GM18507 (cell line): Measurements from ENCODE around the gene KRT16.
"Not testable (repeated sequence)": the region's sequence is repeated elsewhere in the genome, so short reads cannot be mapped to it uniquely, and the experiment has no call there.

Experiments
- DNase-seq: peaks from one replicate; pipeline ENCODE4 v3.0.0; 2011; ENCODE audit warnings: low read depth; ENCODE audit not compliant: insufficient read length; ENCODE audit errors: extremely low spot score
- FAIRE-seq: peaks from 2 replicates; lab custom pipeline; 2011; peaks lifted over from hg19 to GRCh38; lab: Jason Lieb, UNC

The KRT16 gene

DNA sequence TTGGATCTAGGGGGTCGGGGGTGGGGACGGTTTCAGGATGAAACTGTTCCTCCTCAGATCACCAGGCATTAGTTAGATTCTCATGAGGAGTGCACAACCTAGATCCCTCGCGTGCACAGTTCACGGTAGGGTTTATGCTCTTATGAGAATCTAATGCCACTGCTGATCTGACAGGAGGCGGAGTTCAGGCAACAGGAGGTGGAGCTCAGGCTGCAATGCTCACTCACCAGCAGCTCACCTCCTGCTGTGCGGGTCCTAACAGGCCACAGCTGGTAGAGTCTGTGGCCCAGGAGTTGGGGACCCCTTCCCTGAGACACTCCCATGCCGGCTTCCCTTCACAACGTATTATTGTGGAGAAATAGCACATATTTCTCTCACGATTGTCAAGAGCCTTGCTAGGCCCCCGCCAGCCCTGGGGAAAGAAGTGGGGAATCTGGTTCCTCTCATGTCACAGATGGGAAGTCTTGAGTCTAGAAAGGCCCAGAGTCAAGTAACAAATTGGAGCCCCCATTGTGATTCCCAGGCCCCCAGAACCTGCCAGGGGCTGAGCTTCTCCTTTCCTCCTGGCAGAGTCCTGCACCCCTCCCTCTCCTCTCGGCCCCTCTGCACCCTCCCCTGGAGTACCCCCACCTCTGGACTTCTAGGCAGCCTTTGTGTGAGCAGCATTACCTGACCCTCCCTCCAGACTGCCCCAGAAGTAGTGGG, 19.8 kb downstream of the KRT16 start:
- no peak for FAIRE-seq

DNA sequence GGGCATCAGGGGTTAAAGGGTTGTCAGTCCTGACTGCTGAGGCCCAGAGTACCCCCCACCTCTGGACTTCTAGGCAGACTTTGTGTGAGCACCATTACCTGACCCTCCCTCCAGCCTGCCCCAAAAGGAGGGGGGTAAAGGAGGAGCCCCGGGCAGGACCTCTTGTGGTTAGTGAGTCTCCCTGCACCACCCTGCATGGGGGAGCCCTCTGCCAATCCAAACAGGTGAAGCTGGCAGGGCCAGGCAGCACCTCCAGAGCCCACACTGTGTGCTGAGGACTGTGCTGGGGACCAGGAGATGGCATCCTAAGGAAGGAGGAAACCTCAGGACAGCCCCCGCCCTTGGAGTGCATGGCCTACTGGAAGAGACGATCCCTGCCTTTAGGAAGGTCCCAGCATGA, 23.3 kb downstream of the KRT16 start:
- DNase-seq (no peak), FAIRE-seq (no peak)

More for the DNA sequence above, 19.8 kb downstream of the KRT16 start:
- DNase-seq: no peak

DNA sequence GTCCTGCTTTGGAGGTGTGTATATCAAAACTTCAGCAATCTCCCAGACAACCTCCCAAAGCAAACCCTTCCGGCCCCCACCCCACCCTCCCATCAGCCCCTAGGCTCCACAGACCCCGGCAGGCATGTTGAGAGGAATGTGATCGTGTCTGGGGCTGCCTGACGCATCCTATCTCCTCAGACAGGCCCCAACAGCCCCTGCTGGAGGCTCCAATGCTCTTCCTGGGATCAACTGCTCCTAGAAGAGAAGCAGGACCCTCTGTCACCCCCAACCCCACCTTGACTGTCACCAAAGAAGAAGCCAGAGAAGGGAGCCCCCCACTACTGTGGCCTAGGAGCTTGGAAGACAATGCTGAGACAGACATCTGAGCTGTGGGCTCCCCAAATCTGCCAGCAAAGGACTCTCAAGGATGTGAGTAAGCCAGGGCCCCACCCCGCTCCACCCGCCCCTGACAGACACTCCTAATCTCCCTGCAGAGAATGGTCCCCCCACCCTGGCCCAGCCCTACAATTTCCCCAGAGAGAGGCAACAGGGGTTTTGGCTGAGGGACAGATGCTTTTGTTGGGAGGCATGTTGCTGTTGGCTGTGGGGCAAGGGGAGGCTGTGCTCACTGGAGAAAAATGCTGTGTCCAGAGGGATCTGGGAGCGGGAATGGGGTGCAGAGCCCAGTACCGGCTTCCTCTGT, 24.3 kb downstream of the KRT16 start:
- no peak for DNase-seq
- FAIRE-seq: no peak

DNA sequence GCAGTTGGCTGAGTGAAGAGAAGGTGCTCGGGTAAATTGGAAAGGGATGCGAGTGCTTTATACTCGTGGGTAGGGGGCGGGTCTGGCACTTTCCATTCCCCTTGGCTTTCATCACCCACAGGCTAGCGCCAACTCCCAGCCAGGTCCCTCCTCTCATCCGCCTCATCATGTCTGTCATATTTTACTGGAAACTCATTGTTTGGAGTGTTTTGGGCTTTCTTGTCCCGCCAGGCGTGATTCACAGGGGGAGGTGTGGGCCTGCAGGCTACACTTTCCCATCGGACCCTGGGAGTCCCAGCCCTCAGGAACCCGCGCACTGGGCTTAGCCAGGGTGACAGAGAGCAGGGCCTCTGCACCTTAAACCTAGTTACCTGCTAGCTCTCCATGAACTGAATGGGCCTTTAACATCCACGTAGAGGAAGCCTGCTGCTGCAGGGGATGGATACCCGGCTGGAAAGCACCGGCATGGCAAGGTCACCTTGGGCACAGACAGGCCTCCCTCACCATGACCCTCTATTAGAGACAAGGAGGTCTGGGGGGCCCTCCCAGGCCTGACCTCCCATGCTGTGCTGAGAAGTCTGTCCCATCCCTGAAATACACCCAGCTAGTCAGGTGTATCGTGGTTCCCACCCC, 25.6 kb downstream of the KRT16 start, which contains the start of gene KRT14:
Gene KRT14, minus strand, starts transcription at position 33 of the 633 bp plus-strand sequence. CDS start 61 bp downstream, outside the sequence.
- DNase-seq (no peak), FAIRE-seq (no peak)

DNA sequence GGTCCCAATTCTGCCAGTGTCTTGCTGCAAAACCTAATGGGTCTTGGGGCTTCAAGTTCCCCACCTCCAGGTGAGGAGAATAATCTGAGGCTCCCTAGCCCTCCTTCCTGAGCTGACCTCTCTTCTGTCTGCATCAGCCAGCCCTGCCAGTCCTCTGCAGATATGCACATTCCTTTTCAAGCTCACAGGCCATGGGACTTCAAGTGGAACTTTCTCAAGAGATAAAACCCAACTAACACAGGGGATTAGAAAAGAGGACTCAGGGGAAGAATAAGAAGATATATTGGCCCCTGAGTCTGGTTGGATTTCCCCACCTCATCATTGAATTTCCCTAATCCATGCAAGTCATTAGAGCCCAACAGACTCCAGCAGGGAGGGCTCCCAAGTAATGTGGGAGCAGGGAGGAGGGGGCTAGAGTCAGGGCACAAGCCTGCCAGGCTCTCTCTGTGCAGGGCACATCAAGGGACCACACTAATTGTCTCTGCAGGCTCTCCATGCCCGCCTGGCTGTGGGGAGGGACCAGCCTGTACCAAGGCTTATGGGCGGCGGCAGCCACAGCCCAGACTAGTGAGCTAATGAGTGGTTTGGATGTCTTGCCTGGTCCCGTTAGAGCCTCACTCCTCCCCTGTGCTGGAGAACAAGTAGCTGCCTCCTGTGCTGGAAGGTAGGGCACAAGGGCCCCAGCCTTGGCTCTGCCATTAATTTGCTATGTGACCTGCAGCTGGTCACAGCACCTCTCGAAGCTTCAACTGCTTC, 27.1 kb downstream of the KRT16 start:
- FAIRE-seq (no peak), DNase-seq (no peak)

DNA sequence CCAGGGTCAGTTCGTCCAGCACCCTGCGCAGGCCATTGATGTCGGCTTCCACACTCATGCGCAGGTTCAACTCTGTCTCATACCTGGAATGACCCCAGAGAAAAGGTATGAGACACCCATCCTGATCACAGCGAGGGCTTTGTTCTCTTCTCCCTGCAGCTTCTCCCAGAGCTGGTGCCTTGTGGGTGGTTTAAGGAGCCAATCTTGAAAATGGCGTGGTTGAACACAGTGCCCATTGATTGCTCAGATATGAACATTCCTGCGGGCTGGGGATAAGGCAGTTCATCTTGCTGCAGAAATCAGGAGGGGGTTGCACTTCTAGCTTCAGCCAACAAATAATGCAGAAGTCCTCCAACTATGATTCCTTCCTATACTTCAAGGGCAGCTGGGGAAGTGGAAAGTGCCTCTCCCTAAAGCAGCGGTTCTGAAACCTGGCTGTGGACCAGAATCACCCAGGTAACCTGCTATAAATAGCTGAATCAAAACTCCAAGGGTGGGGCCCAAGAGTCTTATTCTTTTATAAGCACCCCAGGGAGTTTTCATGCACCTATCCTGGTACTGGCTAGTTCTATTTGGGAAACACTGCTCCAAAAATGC, 28.1 kb downstream of the KRT16 start:
- not testable (repeated sequence) for FAIRE-seq, DNase-seq

DNA sequence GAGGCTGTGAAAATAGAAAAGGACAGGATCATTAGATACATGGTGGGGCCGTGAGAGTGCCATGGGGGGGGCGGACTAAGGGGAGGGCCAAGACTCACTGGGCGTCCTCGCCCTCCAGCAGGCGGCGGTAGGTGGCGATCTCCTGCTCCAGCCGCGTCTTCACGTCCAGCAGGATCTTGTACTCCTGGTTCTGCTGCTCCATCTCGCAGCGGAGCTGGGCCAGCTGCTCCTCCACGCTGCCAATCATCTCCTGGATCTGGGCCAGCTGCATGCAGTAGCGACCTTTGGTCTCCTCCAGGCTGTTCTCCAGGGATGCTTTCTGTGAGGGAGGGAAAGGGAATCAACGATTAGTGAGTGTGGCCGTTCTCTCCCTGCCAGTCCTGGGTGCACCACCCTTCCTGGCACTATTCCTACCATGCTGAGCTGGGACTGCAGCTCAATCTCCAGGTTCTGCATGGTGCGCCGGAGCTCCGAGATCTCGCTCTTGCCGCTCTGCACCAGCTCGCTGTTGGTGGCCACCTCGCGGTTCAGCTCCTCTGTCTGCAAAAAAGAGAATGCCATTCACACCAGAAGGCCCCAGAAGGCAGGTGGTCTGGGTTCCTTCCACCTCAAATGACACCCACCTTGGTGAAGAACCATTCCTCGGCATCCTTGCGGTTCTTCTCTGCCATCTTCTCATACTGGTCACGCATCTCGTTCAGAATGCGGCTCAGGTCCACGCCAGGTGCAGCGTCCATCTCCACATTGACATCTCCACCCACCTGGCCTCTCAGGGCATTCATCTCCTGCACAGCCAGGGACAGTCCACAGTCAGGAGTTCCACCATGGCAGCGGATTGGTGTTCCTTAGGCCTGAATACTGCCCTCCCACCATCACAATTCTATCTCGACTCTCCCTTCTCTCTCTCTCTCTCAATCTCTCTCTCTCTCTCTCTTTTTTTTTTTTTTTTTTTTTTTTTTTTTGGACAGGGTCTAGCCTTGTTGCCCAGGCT, 29.1 kb downstream of the KRT16 start:
- DNase-seq (no peak), FAIRE-seq (no peak)

DNA sequence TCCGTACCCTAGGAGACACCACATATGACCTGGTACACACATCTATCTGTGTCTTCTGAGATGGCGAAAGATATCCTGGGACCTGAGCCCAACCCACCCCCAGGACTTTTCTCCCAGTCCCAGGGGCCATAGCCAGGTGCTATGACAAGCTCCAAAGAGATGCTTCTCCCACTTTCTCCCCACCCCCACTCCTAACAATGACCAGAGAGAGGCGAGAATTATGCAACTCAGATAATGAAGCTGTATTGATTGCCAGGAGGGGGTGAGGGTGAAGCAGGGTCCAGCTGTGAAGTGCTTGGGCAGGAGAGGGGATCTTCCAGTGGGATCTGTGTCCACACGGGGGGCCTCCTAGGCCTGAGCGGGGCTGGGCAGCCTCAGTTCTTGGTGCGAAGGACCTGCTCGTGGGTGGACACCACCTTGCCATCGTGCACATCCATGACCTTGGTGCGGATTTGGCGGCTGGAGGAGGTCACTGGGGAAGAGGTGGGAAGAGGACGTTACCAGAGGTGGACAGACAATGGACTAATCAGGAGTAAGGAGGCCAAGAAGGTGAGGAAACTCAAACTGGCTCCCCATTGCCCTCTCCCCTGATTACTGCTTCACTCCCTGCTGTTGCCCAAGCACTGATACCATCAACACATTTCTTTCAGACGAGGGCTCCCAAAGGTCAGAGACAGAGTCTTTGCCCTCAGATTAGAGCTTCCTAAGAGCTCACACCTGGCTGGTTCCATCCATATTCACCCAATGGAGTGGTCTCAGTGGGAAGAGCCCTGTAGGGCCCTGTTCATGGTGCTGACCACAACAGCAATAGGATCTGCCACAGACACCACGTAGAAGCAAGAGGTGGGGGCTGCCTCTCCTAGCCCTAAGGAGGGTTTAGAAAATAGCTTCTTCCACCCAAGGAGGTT, 30.3 kb downstream of the KRT16 start:
- FAIRE-seq, DNase-seq: not testable (repeated sequence)

DNA sequence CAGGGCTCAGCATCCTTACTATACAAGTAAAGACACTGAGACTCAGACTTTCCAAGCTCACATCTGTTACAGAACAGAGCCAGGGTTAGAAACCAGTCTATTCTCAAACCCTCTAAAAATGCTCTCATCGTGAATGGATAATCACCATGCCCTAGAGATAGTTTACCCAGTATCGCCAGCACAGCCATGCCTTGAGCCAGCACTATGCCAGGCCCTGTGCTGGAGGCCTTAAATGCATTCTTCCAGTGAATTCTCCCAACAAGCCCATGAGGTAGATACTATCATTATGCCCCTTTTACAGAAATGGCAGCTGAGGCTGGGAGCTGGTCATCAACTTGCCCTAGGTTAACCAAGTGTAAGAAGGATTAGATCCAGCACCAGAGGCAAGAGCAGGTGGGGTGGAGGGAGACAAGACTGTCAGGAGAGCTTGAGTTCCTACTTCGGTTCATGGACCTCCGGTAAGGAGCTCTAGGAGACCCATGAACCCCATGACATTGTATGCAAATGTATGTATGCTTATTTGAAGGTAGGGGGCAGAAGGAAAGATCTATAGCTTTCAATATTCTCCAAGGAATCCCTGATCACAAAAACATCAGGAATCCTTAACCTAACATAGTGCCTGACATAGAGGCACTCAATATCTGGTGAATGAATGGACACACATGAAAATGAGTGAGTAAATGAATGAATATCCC, 31.1 kb downstream of the KRT16 start:
- no peak for DNase-seq
- FAIRE-seq: no peak

DNA sequence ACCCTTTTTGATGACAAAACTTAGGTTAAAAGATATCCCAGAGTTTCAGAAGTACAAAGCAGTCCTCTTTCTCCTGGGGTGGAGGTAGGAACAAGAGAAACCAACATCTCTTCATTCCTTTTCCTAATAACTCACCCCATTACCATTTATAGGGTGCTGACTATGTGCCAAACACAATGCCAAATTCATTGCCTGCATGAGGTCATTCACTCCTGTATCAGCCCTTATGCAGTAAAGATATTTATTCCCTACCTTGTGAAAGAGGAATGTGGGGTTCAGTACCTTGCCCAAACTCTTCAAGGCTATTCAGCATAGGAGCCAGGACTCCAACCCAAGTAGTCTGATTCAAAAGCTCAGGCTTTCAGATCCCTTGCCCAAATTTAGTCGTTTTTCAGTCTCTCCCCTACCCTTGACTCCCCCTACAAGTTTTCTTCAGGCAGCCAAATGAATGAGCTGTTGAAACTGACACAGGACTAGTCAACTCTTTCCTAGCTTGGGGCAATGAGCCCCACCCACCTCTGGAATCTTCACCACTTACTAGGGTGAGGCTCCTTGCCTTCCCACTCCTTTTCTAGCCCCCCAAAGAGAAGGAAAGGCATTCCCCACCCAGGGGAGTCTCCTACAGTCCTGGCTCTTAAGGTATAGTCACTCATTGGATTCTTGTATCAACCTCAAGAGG, 31.7 kb downstream of the KRT16 start:
- FAIRE-seq: no peak
- DNase-seq: no peak

DNA sequence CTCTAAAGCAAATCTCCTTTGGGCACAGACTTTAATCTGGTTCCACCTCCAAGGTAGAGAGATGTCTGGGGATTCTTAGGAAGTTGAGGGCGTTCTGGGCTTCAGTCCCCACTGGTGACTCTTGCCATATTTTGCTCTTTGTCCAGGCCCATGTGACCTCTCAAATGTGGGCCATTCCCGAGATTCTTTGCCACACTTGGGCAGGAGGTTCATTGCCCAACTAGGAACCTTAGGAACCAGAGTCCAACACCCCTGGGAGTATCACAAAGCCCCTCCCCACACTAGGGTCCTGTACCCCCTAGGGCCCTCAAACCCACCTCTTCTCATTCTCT, 32.4 kb downstream of the KRT16 start:
- DNase-seq (no peak), FAIRE-seq (no peak)

DNA sequence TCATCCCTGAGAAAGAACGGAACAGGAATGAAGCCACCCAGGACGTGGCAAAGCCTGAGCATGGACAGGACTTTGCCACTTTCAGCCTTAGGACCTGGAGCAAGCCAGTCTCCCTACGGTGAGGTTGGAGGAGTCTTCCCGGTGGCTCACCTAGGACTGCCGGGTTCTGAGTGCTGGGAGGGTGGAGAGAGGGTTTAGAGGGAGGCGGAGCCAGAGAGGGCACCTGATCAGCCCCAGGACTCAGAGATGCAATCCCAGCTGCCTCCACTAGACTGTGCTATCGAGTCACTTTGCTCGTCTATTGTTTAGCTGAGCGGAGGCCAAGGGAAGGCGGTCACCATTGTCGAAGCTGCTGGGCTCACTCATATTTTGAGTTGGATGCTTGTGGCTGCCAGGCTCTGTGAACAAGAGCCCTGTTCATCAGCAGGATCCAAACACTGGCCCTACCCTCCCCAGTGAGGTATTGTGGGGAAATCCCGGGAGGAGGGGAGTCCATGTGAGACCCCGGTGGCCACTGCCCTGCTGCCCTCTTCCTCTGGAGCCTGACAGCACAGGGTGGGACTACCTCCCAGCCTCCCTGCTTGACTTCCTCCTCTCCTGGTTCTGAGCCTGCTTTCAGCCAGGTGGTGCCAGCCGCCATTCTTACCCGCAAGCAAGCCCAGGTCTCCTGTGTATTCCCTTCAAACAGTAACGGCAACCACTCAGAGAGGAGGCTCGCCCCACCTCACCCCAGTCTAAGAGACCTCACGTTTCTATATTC, 32.9 kb downstream of the KRT16 start:
- peak; percentile 74 for DNase-seq
- FAIRE-seq: peak; percentile 70

DNA sequence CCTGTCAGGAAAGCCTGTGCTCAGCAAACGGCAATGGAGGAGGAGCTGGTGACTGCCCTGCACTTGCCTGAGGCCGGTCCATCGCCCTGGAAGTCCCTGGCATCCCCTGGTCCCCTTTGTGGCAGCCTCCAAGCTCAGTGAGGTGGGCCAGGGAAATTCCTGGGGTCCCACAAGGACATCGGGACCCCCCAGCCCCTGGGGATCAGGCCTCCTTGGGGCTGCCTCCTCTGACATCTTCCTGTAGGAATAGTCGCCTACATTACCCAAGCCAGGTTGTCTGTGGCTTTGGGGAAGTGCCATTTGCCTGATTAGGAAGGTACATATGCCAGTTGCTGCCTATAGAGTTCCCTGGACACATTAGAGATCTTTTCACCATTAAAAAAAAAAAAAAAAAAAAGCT, 33.6 kb downstream of the KRT16 start:
- no peak for FAIRE-seq
- DNase-seq: no peak

DNA sequence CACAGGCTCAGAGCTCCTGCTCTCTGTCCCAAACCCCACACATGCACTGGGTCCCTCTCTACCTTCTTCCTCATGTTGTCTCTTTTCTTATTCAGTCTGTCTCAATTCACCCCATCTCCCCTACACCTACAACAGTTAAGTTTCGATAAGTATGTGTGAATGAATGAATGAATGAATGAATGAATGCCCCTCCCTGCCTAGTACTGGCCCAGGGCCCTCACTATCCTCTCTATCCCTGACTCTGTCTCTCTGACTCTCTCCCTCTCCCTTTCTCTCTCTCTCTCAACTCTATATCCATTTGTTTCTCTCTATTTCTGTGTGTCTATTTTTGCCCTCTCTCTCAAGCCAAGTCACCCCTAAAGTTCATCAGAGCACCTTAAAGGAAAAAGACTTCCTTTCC, 34.0 kb downstream of the KRT16 start:
- no peak for FAIRE-seq
- no peak for DNase-seq

DNA sequence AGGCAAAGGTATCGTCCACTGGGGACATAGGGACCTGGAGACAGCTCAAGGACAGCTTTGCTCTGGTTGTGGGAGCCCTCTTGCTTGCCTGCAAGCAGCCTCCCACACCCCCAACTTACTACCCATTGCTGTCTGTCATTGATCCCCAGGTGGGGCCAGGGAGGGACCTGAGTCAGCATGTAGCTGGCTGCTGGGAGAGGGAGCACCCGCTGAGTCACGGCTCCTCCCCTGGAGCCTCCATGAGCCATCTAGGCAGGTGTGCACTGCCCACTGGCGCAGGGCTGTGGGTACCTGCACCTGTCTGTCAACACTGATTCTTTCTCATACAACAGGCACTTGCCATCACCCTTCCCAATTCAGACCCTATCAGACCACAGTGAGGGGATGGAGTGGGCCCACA, 35.8 kb downstream of the KRT16 start:
- FAIRE-seq, DNase-seq: not testable (repeated sequence)

DNA sequence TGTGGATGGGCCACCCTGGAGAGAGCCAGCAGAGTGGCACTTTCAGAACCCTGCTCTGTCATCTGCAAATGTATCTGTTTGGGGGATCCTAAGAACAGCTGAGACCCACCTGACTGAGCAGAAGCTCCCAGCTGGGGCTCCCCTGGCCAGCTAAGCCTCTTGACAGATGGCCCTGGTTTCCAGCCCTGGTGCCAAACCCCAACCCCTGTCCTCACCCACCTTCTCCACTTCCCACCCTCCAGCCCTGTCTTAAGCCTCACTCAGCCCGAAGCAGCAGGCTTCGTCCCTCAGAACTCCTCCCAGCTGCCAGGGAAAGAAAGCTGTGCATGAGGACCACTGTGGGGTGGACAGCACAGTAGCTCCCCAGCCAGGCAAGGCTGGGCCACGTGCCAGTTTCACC, 37.2 kb downstream of the KRT16 start:
- DNase-seq (no peak), FAIRE-seq (no peak)
